ENCODE data around the gene GGT1. TPM values are rescaled to one million over a fixed set of nuclear protein-coding genes. Genes with fewer than 3 reads are reported as not detected.
"Not testable (repeated sequence)": the region's sequence is repeated elsewhere in the genome, so short reads cannot be mapped to it uniquely, and the experiment has no call there.

Gene GGT1
- total RNA-seq, 1 donor from 2014 or later, result 1.5 TPM

GRCh38 chr22:24627911-24628310 is 24.9 kb downstream of the GGT1 start:
- intact Hi-C loops (cut with DNase I); DNase-seq; ATAC-seq (ENCODE audit: poor library complexity): not testable (repeated sequence)

- intact Hi-C loops (cut with DNase I); ATAC-seq (ENCODE audit: poor library complexity): not testable (repeated sequence)
- DNase-seq, result peak; percentile 45
These were observed 26.1 kb downstream of the GGT1 start for GRCh38 chr22:24629069-24629468.

- DNase-seq; intact Hi-C loops (cut with DNase I); ATAC-seq (ENCODE audit: poor library complexity): not testable (repeated sequence)
These were observed 27.9 kb downstream of the GGT1 start for GRCh38 chr22:24630812-24631427.

- intact Hi-C loops (cut with DNase I); ATAC-seq (ENCODE audit: poor library complexity): not testable (repeated sequence)
These were observed 28.6 kb downstream of the GGT1 start for GRCh38 chr22:24631430-24632122.

GRCh38 chr22:24632642-24633041 is 29.6 kb downstream of the GGT1 start:
- ATAC-seq (ENCODE audit: poor library complexity); intact Hi-C loops (cut with DNase I): not testable (repeated sequence)
- peak; percentile 43 for DNase-seq

More at GRCh38 chr22:24631430-24632122, 28.6 kb downstream of the GGT1 start:
- peak; percentile 52 for DNase-seq

GRCh38 chr22:24633231-24634023 is 30.4 kb downstream of the GGT1 start:
- ATAC-seq (ENCODE audit: poor library complexity); intact Hi-C loops (cut with DNase I); DNase-seq: not testable (repeated sequence)

- ATAC-seq (ENCODE audit: poor library complexity); DNase-seq; intact Hi-C loops (cut with DNase I): not testable (repeated sequence)
These were observed 31.9 kb downstream of the GGT1 start for GRCh38 chr22:24634776-24635389.

GRCh38 chr22:24636513-24636912 is 33.5 kb downstream of the GGT1 start:
- DNase-seq; ATAC-seq (ENCODE audit: poor library complexity); intact Hi-C loops (cut with DNase I): not testable (repeated sequence)

- intact Hi-C loops (cut with DNase I), result loop anchor here (10.0 kb wide), 1 partner anchor 112 kb away; no protein-coding TSS in a partner anchor
- not testable (repeated sequence) for ATAC-seq (ENCODE audit: poor library complexity); DNase-seq
These were observed 39.3 kb downstream of the GGT1 start for GRCh38 chr22:24642307-24642706.

- intact Hi-C loops (cut with DNase I), result loop anchor here (10.0 kb wide), 1 partner anchor 110 kb away; no protein-coding TSS in a partner anchor
- DNase-seq; ATAC-seq (ENCODE audit: poor library complexity): not testable (repeated sequence)
These were observed 41.4 kb downstream of the GGT1 start for GRCh38 chr22:24644409-24644808.

GRCh38 chr22:24645408-24646399 is 42.7 kb downstream of the GGT1 start:
- not testable (repeated sequence) for DNase-seq; ATAC-seq (ENCODE audit: poor library complexity)
- intact Hi-C loops (cut with DNase I), result loop anchor here (10.0 kb wide), 1 partner anchor 109 kb away; no protein-coding TSS in a partner anchor

- intact Hi-C loops (cut with DNase I), result loop anchor here (10.0 kb wide), 1 partner anchor 108 kb away; no protein-coding TSS in a partner anchor
- not testable (repeated sequence) for DNase-seq; ATAC-seq (ENCODE audit: poor library complexity)
These were observed 43.8 kb downstream of the GGT1 start for GRCh38 chr22:24646756-24647155.

- not testable (repeated sequence) for ATAC-seq (ENCODE audit: poor library complexity); DNase-seq
- intact Hi-C loops (cut with DNase I), result loop anchor here (10.0 kb wide), 1 partner anchor 105 kb away; no protein-coding TSS in a partner anchor
These were observed 46.4 kb downstream of the GGT1 start for GRCh38 chr22:24649371-24649770.

GRCh38 chr22:24650884-24651283 is 47.9 kb downstream of the GGT1 start:
- intact Hi-C loops (cut with DNase I), result not testable (repeated sequence)
- peak; percentile 70 for DNase-seq

GRCh38 chr22:24665395-24665794 is 62.4 kb downstream of the GGT1 start:
- DNase-seq; intact Hi-C loops (cut with DNase I); ATAC-seq (ENCODE audit: poor library complexity): not testable (repeated sequence)

More at GRCh38 chr22:24650884-24651283, 47.9 kb downstream of the GGT1 start:
- not testable (repeated sequence) for ATAC-seq (ENCODE audit: poor library complexity)

- DNase-seq; intact Hi-C loops (cut with DNase I); ATAC-seq (ENCODE audit: poor library complexity): not testable (repeated sequence)
These were observed 64.9 kb downstream of the GGT1 start for GRCh38 chr22:24667904-24668303.

GRCh38 chr22:24672532-24672931 is 69.5 kb downstream of the GGT1 start:
- ATAC-seq (ENCODE audit: poor library complexity), result peak; percentile 58
- intact Hi-C loops (cut with DNase I); DNase-seq: not testable (repeated sequence)
